CD4-positive, alpha-beta memory T cell (primary cell): Measurements from ENCODE around the gene KCNJ4. TPM values are rescaled to one million over a fixed set of nuclear protein-coding genes. Genes with fewer than 3 reads are reported as not detected.

Experiments
- CTCF ChIA-PET: fragments of 350-600 bp; sonication (Branson Sonifier 250); formaldehyde crosslinking; loops from one replicate; lab custom pipeline; 2021; ENCODE audit warnings: inconsistent platforms; ENCODE audit not compliant: partially characterized antibody; lab: Charles Lee
- POLR2A ChIA-PET: fragments of 350-600 bp; sonication (Branson Sonifier 250); formaldehyde crosslinking; loops from one replicate; lab custom pipeline; 2021; ENCODE audit not compliant: partially characterized antibody; lab: Charles Lee
- DNase-seq, 5 donors: peaks; one replicate each; pipeline versions ENCODE4 v3.0.0 to v3.0.0-alpha.2; 2020 to 2022; ENCODE audit warnings: mixed read lengths in 1 of 5
- H3K27ac ChIP-seq: one replicate; pipeline ENCODE4 v1.7.0; 2013; ENCODE audit warnings: low read depth, low read length
- H3K27me3 ChIP-seq: 2 replicates; pipeline ENCODE4 v1.7.0; 2013; ENCODE audit warnings: mild to moderate bottlenecking, low read length, moderate library complexity; ENCODE audit not compliant: insufficient read depth
- H3K36me3 ChIP-seq: 2 replicates; pipeline ENCODE4 v1.7.0; 2013; ENCODE audit warnings: mild to moderate bottlenecking, low read length, moderate library complexity; ENCODE audit not compliant: insufficient read depth
- H3K4me1 ChIP-seq: 2 replicates; pipeline ENCODE4 v1.7.0; 2013; ENCODE audit warnings: mild to moderate bottlenecking, low read length, moderate library complexity; ENCODE audit not compliant: insufficient read depth
- H3K4me3 ChIP-seq, 2 donors: one replicate each; pipeline ENCODE4 v1.7.0; 2013; ENCODE audit warnings: low read length in 2 of 2, mild to moderate bottlenecking in 1 of 2
- H3K9me3 ChIP-seq, 2 donors: one replicate each; pipeline ENCODE4 v1.7.0; 2013; ENCODE audit warnings: low read length in 2 of 2, control low read depth in 1 of 2; ENCODE audit not compliant: control insufficient read depth in 1 of 2
- H3K27ac Mint-ChIP-seq, 7 donors: one replicate each; pipeline ENCODE4 v1.8.0; 2020 to 2021; ENCODE audit warnings: mixed read lengths in 7 of 7, mild to moderate bottlenecking in 6 of 7, inconsistent platforms in 3 of 7, moderate library complexity in 3 of 7
- H3K27me3 Mint-ChIP-seq, 2 donors: one replicate each; pipeline ENCODE4 v1.8.0; 2020 to 2021; ENCODE audit warnings: mixed read lengths in 2 of 2
- H3K36me3 Mint-ChIP-seq, 2 donors: one replicate each; pipeline ENCODE4 v1.8.0; 2020 to 2021; ENCODE audit warnings: mixed read lengths in 2 of 2, inconsistent platforms in 1 of 2, mild to moderate bottlenecking in 1 of 2
- H3K4me1 Mint-ChIP-seq, 4 donors: one replicate each; pipeline ENCODE4 v1.8.0; 2020 to 2021; ENCODE audit warnings: mixed read lengths in 4 of 4, mild to moderate bottlenecking in 1 of 4
- H3K4me3 Mint-ChIP-seq, 8 donors: one replicate each; pipeline ENCODE4 v1.8.0; 2020 to 2021; ENCODE audit warnings: mixed read lengths in 8 of 8, mild to moderate bottlenecking in 7 of 8, moderate library complexity in 6 of 8, inconsistent platforms in 3 of 8
- H3K9me3 Mint-ChIP-seq, 8 donors: one replicate each; pipeline ENCODE4 v1.8.0; 2020 to 2021; ENCODE audit warnings: mixed read lengths in 8 of 8, mild to moderate bottlenecking in 5 of 8, inconsistent platforms in 3 of 8, moderate library complexity in 1 of 8
- intact Hi-C: fragments of 100-400 bp; cut with micrococcal nuclease; formaldehyde crosslinking; loops from one replicate; pipeline ENCODE4 v1.15.1; 2023
- polyA plus RNA-seq, 2 donors: library from polyadenylated mRNA; unstranded; fragments of 300-500 nt; fragmentation: Illumina TruSeq; gene quantifications; one replicate each; pipeline ENCODE4 v1.2.3, GENCODE V29; 2021
- total RNA-seq, 2 experiments: library from RNA; stranded (reverse); gene quantifications; one replicate each; pipeline ENCODE4 v1.2.3, GENCODE V29; 2021

KCNJ4 gene
- total RNA-seq = not detected
- not detected for polyA plus RNA-seq

GRCh38 chr22:38455076-38455529 is at the start of gene KCNJ4:
Gene KCNJ4 (minus strand): TSS chr22:38455199. CDS start chr22:38428132, 27,067 bp downstream.
- H3K27ac Mint-ChIP-seq = peak within 1 kb of the TSS in 3 of 7 donors; percentile 13 to 68 (median 43)
- intact Hi-C loops = no loop called here

DNA sequence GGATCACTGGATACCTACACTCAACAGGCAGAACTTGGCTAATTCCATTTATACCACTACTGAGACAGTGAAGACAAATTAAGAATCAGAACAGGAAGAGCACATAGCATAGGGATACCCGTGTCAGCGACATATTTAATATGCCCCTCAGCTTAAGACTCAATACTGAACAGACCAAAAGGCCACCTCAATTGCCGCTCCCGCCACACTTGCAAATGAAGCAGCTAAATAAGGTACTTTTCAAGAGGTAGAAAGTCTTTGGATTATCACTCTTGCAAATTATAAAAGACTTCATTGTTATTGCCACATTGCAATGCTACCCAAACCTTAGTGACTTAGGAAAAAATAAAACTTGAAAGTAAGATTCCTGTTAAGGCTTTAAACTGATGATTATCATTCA is 48.0 kb upstream of the KCNJ4 start:
- H3K4me3 ChIP-seq = peak overlapping the region; percentile 75 to 94
- peaks cover 39% of the 10 kb centered on the region for H3K36me3 ChIP-seq
- peak overlapping the region; percentile 57 to 100 (median 76) for H3K27ac Mint-ChIP-seq
- H3K36me3 Mint-ChIP-seq = peaks cover 45 to 72% of the 10 kb centered on the region in 2 donors
- H3K9me3 ChIP-seq = no peaks in the 10 kb centered on the region
- no peaks in the 10 kb centered on the region for H3K27me3 Mint-ChIP-seq
- H3K4me1 ChIP-seq = peaks cover 73% of the 10 kb centered on the region
- H3K4me3 Mint-ChIP-seq = peak overlapping the region; percentile 80 to 100 (median 95)
- intact Hi-C loops = no loop called here
- ChIA-PET POLR2A (interaction anchor here (1.0 to 8.5 kb wide), 4 partner anchors 16 to 238 kb away, joined by 3 to 122 read pairs (median 3); no protein-coding TSS in a partner anchor), CTCF (interaction anchor here (1.0 to 2.2 kb wide), 3 partner anchors 12 to 19 kb away, joined by 3 to 7 read pairs (median 4); no protein-coding TSS in a partner anchor)
- H3K27ac ChIP-seq = peak overlapping the region; percentile 99
- no peaks in the 10 kb centered on the region for H3K27me3 ChIP-seq
- H3K9me3 Mint-ChIP-seq = peaks cover 0 to 6% (median 0%) of the 10 kb centered on the region in 8 donors
- DNase-seq = no peak
- peaks cover 44 to 79% (median 61%) of the 10 kb centered on the region in 4 donors for H3K4me1 Mint-ChIP-seq

More at GRCh38 chr22:38455076-38455529, at the start of gene KCNJ4:
- DNase-seq = no peak
- H3K27me3 ChIP-seq = peaks cover 34% of the 10 kb centered on the region
- H3K27ac ChIP-seq = no peak within 1 kb of the TSS
- CTCF ChIA-PET = no interaction called here
- H3K36me3 ChIP-seq = no peaks in the 10 kb centered on the region
- Mint-ChIP-seq H3K9me3 (no peaks in the 10 kb centered on the region), H3K36me3 (no peaks in the 10 kb centered on the region), H3K4me1 (peaks cover 7 to 24% (median 13%) of the 10 kb centered on the region in 4 donors), H3K27me3 (peaks cover 38 to 64% of the 10 kb centered on the region in 2 donors), H3K4me3 (peak within 1 kb of the TSS; percentile 78 to 89 (median 82))
- H3K9me3 ChIP-seq = no peaks in the 10 kb centered on the region
- POLR2A ChIA-PET = interaction anchor here (0.9 kb wide), 1 partner anchor 7 kb away, joined by 4 read pairs; no protein-coding TSS in a partner anchor
- peak within 1 kb of the TSS in 1 of 2 donors; percentile 22 for H3K4me3 ChIP-seq
- H3K4me1 ChIP-seq = peaks cover 8% of the 10 kb centered on the region

DNA sequence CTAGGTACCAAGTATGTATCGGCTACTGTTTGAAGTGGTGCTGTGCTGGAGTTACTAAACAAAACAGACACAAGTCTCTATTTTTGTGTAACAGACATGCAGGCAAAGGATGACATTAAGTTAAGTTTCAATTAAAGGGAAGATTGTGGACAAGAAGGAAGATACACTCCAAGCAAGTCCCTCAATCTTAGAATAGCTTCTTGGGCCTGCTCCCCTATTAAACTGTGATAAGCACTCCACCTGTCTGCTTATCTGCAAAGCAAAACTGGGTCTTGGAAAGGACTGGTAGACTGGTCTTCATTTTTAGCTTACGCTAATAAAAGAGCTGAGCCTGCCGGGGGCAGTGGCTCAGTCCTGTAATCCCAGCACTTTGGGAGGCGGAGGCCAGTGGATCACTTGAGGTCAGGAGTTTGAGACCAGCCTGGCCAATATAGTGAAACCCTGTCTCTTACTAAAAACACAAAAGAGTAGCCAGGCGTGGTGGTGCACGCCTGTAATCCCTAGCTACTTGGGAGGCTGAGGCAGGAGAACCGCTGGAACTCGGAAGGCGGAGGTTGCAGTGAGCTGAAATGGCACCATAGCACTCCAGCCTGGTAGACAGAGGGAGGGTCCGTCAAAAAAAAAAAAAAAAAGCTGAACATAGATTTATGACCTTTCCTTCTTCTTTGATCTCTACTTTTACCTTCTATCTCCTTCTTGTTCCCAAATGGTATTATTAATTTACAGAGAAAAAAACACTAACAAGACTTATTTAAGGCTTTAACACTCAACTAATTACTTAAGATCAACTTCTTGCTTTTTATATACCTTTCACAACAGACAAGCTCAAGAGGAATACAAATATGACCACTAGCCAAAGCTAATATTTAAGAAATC is 47.0 kb upstream of the KCNJ4 start:
- Mint-ChIP-seq H3K4me3 (peak overlapping the region; percentile 24 to 100 (median 95)), H3K4me1 (peaks cover 46 to 77% (median 61%) of the 10 kb centered on the region in 4 donors), H3K36me3 (peaks cover 48 to 77% of the 10 kb centered on the region in 2 donors), H3K27ac (peak overlapping the region; percentile 5 to 100 (median 76)), H3K27me3 (no peaks in the 10 kb centered on the region), H3K9me3 (peaks cover 0 to 6% (median 0%) of the 10 kb centered on the region in 8 donors)
- Histone ChIP-seq H3K27me3 (no peaks in the 10 kb centered on the region), H3K27ac (peak overlapping the region; percentile 99), H3K9me3 (no peaks in the 10 kb centered on the region), H3K4me1 (peaks cover 74% of the 10 kb centered on the region), H3K36me3 (peaks cover 47% of the 10 kb centered on the region), H3K4me3 (peak overlapping the region; percentile 2 to 75)
- intact Hi-C loops = no loop called here
- ChIA-PET POLR2A (interaction anchor here (0.6 to 8.5 kb wide), 7 partner anchors 7 to 239 kb away, joined by 3 to 122 read pairs (median 3); no protein-coding TSS in a partner anchor), CTCF (interaction anchor here (1.0 to 2.2 kb wide), 4 partner anchors 9 to 20 kb away, joined by 3 to 7 read pairs (median 6); no protein-coding TSS in a partner anchor)
- no peak for DNase-seq

GRCh38 chr22:38497869-38498268 is 42.9 kb upstream of the KCNJ4 start:
- Histone ChIP-seq H3K4me3 (no peak overlapping the region), H3K27ac (no peak overlapping the region), H3K9me3 (no peaks in the 10 kb centered on the region), H3K27me3 (no peaks in the 10 kb centered on the region), H3K36me3 (peaks cover 88% of the 10 kb centered on the region), H3K4me1 (peaks cover 77% of the 10 kb centered on the region)
- Mint-ChIP-seq H3K4me3 (peak overlapping the region in 2 of 8 donors; percentile 33 to 40), H3K4me1 (peaks cover 38 to 73% (median 53%) of the 10 kb centered on the region in 4 donors), H3K27ac (peak overlapping the region in 3 of 7 donors; percentile 59 to 73 (median 70)), H3K9me3 (peaks cover 0 to 2% (median 0%) of the 10 kb centered on the region in 8 donors), H3K27me3 (no peaks in the 10 kb centered on the region), H3K36me3 (peaks cover 57 to 87% of the 10 kb centered on the region in 2 donors)
- ChIA-PET POLR2A (interaction anchor here (3.7 to 8.5 kb wide), 2 partner anchors 9 to 11 kb away, joined by 14 to 122 read pairs; no protein-coding TSS in a partner anchor), CTCF (interaction anchor here (1.5 kb wide), 1 partner anchor 10 kb away, joined by 5 read pairs; no protein-coding TSS in a partner anchor)
- intact Hi-C loops = no loop called here
- no peak for DNase-seq

DNA sequence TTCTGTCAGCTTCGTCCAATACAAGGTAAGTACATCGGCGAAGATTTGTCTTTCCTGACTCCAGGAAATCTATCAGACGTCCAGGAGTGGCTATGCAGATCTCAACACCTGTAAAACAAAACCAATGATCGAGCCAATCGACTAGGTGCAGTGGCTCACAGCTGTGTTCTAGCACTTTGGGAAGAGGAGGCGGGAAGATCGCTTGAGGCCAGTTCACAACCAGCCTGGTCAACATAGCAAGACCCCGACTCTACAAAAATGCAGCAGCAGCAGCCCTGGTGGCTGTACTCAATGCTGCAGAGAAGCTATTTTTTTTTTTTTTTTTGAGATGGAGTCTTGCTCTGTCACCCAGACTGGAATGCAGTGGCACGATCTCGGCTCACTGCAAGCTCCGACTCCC is 39.9 kb upstream of the KCNJ4 start:
- Mint-ChIP-seq H3K4me3 (peak overlapping the region in 2 of 8 donors; percentile 11 to 46), H3K9me3 (no peaks in the 10 kb centered on the region), H3K27me3 (no peaks in the 10 kb centered on the region), H3K27ac (peak overlapping the region in 2 of 7 donors; percentile 60 to 87), H3K4me1 (peaks cover 29 to 57% (median 42%) of the 10 kb centered on the region in 4 donors), H3K36me3 (peaks cover 59 to 85% of the 10 kb centered on the region in 2 donors)
- peaks cover 92% of the 10 kb centered on the region for H3K36me3 ChIP-seq
- ChIA-PET POLR2A (interaction anchor here (0.9 to 3.7 kb wide), 4 partner anchors 7 to 12 kb away, joined by 3 to 15 read pairs (median 8); no protein-coding TSS in a partner anchor), CTCF (no interaction called here)
- DNase-seq = no peak
- intact Hi-C loops = no loop called here
- no peaks in the 10 kb centered on the region for H3K9me3 ChIP-seq
- peaks cover 52% of the 10 kb centered on the region for H3K4me1 ChIP-seq
- no peaks in the 10 kb centered on the region for H3K27me3 ChIP-seq
- no peak overlapping the region for H3K27ac ChIP-seq
- H3K4me3 ChIP-seq = no peak overlapping the region

DNA sequence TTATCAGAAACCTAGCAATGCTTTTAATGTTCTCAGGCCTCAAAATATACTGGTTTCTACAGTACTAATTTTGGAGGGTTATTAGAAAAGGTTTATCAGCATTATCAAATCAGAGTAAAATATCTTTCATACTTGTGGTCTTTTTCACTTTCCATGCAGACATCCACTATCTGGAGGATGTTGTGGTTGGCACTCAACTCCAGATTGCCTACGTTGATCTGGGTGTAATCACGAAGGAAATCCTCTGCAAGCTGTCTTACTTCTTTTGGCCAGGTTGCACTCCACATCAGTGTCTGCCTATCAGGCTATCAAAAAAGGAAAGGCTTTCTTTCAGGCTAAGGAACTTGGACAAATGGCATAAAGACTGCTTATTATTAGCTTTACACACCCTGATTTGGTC is 39.5 kb upstream of the KCNJ4 start:
- Histone ChIP-seq H3K27ac (no peak overlapping the region), H3K36me3 (peaks cover 93% of the 10 kb centered on the region), H3K4me3 (no peak overlapping the region), H3K4me1 (peaks cover 48% of the 10 kb centered on the region), H3K27me3 (no peaks in the 10 kb centered on the region), H3K9me3 (no peaks in the 10 kb centered on the region)
- Mint-ChIP-seq H3K27me3 (no peaks in the 10 kb centered on the region), H3K27ac (peak overlapping the region in 3 of 7 donors; percentile 9 to 87 (median 60)), H3K4me1 (peaks cover 30 to 58% (median 44%) of the 10 kb centered on the region in 4 donors), H3K9me3 (peaks cover 0 to 2% (median 0%) of the 10 kb centered on the region in 8 donors), H3K4me3 (peak overlapping the region in 2 of 8 donors; percentile 11 to 46), H3K36me3 (peaks cover 61 to 86% of the 10 kb centered on the region in 2 donors)
- peak in 1 of 5 donors; percentile 16 for DNase-seq
- CTCF ChIA-PET = no interaction called here
- POLR2A ChIA-PET = interaction anchor here (0.9 to 3.7 kb wide), 3 partner anchors 8 to 13 kb away, joined by 3 to 15 read pairs (median 14); no protein-coding TSS in a partner anchor
- intact Hi-C loops = no loop called here
